NCI-H146 treated with DMSO at 0.1 percent for 48 hours (cell line): Measurements from ENCODE around the gene ZFAND4.
A peak's percentile ranks its signal among the peaks of the same experiment; 100 is the strongest.
"Not testable (repeated sequence)": the region's sequence is repeated elsewhere in the genome, so short reads cannot be mapped to it uniquely, and the experiment has no call there.

Experiments
- DNase-seq: peaks from one replicate; lab custom pipeline; 2025; ENCODE audit not compliant: unreplicated experiment; lab: John Stamatoyannopoulos, UW

Gene ZFAND4

DNA sequence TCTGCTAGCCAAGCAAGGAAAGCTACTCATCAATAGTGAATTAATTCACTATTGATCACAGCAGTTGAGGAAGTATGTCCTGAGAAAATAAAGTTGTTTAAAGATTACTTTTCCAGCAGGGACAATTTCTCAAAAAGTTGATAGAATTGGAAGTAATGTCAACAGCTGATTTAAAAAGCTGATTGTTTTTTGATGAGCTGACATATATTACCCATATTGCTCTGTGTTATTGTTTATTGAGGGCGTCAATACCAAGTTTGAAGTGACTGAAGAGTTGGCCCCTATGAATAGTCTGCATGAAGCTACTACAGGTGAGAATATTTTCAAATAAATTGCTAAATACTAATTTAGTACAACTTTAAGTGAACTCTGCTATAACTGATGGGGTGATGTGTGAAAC is 28.0 kb downstream of the ZFAND4 start:
- no peak for DNase-seq

DNA sequence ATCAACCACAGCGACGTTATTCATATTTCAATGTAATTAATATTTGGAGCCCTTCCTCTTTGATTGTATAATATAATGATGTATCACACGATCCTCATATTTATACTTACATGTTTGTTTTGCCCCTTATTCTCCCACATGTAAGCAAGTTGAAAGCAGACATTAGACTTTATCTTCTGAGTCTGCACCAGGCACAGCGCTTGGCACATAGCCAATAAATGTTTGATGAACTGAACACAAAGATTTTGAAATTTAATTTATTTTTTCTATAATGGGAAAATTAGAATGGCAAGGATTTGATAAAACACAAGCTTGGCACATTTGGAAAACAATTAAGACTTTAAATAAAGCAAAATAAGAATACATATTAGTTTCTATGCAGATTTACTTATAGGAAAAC is 31.6 kb downstream of the ZFAND4 start:
- DNase-seq: no peak

DNA sequence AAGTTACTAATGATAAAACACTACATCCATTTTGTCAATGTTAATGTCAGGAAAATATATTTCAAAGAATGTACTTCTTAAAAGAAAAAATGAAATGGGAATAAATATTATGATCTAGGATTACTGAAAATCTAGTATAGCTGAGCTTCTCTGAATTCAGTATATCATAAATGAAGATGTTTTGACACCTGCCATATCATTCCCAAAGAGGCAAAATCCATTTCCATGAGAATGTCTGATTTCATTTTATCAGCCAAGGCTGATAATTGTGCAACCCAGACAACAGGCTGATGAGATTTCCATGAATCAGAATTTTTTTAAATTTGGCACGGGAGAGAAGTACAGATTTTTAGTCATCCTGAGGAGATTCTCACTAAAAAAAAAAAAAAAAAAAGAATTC is 32.5 kb downstream of the ZFAND4 start:
- DNase-seq: no peak

DNA sequence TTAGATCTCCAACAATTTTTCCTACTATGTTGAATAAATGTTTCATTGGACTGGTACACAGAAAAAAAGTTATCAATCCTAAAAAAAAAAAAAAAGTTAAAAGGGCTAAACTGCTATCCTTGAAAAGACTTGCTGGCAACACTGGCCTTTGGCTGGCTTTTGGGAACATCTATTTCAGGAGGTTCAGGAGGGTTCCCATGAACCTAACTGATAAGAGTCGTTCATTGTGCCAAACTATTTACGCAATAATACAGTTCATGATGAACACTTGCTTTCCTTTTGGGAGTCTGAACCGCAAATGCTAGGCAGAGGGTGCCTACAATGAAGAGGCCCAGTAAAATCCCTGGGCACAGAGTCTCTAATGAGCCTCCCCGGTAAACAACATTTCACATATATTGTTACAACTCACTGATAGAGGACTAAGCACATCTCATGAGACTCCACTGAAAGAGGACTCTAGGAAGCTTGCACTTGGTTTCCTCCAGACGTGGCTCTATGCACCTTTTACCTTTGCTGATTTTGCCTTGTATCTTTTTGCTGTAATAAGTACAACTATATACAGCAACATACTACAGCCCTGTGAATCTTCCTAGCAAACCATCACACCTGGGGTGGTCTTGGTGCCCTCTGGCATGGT is 45.0 kb downstream of the ZFAND4 start:
- DNase-seq: no peak

DNA sequence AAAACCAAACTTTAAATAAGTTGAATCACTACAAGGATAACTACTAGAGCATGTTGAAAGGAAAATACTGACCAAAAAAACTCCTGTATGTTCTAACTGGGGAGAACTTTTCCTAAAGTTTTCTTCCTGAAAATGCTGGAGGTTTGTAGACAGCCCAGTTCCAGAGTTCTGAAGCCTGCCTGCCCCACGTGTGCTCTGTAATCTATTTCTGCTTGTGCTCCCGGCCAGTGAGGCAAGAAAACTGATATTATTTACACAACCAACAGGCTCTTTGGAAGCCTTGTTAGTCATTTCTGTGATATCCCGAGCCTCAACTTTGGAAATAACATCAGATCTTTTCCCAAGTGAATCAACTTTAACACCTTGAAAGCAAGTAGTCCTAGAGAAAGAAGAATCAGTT is 46.7 kb downstream of the ZFAND4 start:
- DNase-seq: no peak

DNA sequence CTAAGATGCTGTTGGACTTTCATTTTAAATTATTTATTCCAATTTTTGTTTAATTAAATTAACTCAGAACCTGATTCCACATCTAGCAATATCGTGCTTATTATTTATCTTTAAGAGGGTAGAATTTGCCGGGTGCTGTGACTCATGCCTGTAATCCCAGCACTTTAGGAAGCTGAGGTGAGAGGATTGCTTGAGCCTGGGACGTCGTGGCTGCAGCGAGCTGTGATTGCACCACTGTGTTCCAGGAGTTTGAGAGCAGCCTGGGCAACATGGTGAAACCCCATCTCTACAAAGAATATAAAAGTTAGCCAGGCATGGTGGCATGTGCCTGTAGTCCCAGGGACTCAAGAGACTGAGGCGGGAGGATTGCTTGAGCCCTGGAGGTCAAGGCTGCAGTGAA is 47.8 kb downstream of the ZFAND4 start:
- DNase-seq: no peak

DNA sequence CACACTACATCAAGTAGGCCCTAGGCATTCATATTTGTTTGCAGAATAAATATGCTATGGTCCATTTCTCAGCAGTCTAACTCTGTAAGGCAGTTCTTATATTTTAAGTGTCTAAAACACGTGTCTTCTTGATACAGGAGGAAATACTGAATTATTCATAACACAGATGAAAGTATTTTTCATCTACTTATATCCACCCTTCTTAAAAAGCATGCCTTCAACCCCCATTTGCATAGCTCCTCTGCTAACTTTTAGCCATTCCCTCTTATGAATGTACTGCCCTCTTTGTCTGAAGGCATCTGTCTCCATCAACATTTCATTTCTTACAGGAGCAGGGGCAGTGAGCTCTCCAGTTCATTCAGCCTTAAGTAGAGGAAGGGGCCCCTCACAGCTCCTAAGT is 57.7 kb downstream of the ZFAND4 start:
- DNase-seq: no peak

DNA sequence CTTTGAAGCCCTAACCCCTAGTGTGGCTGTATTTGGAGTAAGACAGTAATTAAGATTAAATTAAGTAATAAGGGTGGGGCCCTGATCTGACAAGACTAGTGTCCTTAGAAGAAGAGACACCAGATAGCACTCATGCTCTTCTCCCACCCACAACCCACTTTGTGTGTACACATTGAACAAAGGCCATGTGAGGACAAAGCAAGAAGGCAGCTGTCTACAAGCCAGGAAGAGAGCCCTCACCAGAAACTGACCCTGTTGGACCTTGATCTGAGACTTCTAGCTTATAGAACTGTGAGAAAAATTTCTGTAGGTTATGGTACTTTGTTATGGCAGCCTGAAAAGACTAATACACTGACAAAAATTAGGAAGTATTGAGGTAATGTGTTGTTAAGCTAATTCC is 59.8 kb downstream of the ZFAND4 start:
- DNase-seq: no peak

DNA sequence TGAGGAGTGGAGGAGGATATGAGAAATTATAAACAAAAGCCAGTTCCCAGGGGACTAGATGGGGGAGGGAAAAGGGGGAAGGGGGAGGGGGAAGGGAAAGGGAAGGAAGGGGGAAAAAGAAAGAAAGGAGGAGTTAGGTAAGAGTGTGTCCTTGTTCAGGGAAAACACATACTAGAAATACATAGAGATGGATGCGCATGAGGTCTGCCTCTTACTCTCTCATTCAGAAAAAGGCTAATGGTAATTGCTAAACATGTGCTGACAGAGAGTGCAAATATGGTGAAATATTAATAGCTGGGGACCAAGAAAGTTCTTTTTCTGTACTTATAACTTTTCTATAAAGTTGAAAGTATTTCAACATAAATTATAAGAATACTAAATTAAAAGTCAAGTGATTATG is 64.5 kb downstream of the ZFAND4 start:
- no peak for DNase-seq

DNA sequence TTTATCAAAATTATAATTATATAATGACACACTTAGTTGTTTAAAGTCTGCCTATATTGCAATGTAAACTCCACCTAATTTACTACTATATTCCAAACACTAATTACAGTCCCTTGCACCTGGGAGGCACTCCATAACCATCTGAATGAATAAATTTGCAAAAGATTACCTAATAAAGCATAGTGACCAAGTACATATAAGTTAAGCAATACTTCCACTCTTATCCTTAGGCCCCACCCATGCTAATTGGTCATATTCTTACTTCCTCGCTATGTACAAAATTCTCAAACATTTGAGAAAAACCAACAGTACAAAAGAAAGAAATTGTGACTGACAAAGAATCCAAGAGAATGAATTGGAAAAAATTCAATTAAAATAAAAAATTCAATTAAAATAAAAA is 65.3 kb downstream of the ZFAND4 start:
- DNase-seq: no peak

DNA sequence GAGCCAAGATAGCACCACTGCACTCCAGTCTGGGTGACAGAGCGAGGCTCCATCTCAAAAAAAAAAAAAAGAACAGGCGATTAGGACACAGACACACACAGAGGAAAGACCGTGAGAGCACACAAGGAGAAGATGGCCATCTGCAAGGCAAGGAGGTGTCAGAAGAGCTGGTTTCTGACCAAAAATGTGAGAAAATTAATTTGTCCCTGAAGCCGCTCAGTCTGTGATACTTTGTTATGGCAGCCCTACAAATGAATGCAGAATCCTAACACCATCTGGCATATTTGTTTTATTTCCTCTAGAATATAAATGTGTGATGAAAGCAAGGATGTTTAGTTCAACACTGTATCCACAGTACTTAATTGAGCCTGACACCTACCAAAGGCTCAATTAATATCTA is 69.7 kb downstream of the ZFAND4 start:
- no peak for DNase-seq

DNA sequence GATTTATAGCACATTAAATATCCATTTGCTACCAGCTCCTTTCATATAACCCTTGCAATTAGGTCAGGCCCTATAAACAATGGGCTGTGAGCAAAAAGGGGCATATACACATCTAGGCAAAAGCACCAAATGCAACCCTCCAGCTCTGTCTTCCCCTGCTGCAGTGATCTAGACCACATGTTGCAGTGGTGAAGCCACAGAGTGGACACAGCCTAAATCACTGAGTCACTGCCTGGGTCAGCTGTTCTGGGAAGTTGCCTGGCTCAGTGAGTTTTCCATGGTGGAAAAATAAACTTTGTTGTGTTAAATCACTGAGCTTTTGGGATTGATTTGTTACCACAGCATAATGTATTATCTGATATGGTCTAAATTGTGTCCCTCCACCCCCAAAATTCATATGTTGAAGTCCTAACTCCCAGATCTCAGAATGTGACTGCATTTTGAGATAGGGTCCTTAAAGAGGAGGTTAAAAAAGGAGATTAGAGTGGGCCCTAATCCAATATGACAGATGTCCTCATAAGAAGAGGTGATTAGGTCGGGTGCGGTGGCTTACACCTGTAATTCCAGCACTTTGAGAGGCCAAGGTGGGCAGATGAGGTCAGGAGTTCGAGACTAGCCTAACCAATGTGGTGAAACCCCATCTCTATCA is 70.4 kb downstream of the ZFAND4 start:
- DNase-seq: no peak

DNA sequence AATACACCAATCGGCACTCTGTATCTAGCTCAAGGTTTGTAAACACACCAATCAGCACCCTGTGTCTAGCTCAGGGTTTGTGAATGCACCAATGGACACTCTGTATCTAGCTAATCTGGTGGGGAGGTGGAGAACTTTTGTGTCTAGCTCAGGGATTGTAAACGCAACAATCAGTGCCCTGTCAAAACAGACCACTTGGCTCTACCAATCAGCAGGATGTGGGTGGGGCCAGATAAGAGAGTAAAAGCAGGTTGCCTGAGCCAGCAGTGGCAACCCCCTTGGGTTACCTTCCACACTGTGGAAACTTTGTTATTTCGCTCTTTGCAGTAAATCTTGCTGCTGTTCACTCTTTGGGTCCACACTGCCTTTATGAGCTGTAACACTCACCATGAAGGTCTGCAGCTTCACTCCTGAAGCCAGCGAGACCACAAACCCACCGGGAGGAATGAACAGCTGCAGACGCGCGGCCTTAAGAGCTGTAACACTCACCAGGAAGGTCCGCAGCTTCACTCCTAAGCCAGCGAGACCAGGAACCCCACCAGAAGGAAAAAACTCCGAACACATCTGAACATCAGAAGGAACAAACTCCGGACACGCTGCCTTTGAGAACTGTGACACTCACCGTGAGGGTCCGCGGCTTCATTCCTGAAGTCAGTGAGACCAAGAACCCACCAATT is 71.2 kb downstream of the ZFAND4 start:
- DNase-seq: not testable (repeated sequence)

DNA sequence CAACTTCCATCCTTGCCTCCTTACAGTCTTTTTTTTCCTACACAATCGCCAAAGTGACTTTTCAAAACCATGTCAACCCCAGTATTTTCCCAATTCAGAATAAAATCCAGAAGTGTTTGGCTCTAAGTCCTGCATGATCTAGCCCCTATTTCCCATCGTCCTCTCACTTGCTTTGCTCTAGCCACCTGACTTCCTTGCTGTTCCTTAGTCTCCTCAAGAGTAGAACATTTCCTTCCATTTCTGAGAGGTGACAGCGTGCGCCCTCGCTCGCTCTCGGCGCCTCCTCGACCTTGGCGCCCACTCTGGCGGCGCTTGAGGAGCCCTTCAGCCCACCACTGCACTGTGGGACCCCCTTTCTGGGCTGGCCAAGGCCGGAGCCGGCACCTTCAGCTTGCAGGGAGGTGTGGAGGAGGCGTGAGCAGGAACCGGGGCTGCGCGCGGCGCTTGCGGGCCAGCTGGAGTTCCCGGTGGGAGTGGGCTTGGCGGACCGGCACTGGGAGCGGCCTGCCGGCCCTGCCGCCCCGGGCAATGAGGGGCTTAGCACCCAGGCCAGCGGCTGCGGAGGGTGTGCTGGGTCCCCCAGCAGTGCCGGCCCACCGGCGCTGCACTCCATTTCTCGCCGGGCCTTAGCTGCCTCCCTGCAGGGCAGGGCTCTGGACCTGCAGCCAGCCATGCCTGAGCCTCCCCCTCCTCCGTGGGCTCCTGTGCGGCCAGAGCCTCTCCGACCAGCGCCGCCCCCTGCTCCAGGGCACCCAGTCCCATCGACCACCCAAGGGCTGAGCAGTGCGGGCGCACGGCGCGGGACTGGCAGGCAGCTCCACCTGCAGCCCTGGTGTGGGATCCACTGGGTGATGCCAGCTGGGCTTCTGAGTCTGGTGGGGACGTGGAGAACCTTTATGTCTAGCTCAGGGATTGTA is 72.0 kb downstream of the ZFAND4 start:
- not testable (repeated sequence) for DNase-seq

DNA sequence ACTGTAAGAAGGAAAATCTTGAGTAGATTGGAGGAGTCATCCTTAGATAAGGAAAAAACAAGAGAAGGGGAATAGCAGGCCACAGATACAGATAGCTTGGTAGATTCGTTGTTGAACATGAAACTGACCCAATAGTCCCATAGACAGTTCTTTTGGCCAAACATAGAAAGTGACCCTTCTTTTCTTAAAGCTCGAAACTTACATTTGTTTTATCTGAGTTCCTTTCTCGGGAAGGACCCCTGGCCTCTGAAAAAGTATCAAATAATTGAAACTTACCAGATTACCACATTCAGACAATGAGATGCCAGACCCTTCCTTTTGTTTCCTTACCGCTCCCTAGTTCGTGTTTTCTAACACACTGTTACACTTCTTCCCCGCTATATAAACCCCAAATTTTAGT is 72.9 kb downstream of the ZFAND4 start:
- DNase-seq: no peak

DNA sequence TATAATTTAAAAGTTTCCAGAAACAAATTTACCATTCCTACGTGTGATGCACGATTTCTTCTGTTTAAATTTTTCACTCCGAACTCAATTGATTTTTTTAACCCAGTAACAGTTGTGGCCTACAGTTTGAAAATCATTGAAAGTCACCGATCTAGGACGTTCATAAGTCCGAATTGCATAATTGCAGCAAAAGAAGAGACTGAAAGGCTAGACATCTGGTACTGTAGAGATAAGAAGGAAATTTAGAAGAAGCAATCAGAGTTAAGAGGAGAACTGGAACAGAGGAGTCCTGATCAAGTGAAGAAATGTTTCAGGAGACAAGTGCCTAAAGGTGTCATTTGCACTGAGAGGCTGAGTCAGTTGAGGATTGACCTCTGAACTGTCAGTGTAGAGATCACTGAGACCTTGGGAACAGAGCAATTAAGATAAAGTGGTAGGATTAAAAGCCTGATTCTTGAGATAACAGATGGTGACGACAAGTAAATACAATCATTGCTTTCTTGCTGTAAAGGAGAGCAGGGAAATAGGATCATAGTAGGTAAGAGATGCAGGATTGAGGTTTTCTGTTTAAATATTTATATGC is 73.5 kb downstream of the ZFAND4 start:
- DNase-seq: no peak

DNA sequence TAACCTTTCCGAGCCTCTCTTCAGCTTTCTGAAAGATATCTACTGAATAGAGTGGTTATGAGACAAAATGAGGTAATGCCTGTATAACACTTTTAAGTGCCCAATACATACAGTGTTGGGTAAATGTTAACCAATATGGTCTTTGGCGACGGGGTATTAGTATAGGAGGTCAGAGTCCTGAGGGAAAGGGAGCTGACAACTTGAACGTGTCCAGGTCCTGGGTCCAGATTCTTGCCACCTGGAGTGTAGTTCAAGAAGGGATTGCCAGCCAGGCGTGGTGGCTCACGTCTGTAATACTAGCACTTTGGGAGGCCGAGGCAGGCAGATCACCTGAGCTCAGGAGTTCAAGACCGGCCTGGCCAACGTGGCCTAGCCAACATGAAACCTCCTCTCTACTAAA is 76.0 kb downstream of the ZFAND4 start:
- DNase-seq: no peak

DNA sequence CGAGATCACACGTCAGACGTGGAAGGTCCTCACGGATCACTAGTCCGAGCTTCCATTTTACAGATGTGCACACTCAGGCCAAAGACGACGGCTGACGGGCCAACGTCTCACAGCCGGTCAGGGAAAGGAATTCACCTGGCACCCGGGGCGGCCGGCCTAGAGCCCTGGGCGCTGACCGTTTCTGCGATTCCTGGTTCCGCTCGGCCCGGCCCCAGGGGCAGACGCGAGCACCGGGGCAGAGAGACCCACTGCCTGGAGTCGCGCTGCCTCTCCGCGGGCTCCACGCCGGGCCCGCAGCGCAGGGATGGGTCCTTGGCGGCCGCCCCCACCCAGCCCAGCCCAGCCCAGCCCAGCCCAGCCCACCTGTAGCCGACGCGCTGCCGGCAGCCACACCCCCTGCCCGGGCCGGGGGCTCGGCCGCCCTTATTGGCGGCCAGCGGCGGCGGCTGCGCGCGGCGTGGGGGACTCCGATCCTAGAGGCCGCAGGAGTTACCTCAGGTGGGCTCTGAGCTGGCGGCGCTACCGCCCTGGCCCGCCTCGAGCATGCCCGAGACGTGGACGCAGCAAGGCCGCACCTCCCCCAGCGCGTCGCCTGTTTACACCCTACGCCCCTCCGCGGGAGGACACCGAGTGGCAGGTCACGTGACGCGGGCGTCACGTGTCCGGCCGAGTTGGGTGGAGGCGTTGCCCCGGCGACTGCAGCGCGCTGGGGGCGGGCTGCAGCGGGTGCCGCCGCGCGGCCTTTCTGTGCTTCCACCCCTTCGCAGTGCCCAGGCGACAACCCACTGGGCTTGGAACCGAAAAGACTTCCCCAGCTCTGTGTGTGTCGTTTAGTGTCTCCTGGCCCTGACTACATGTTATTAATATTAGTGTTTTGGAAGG is 78.1 kb downstream of the ZFAND4 start:
- peak; percentile 73 for DNase-seq

DNA sequence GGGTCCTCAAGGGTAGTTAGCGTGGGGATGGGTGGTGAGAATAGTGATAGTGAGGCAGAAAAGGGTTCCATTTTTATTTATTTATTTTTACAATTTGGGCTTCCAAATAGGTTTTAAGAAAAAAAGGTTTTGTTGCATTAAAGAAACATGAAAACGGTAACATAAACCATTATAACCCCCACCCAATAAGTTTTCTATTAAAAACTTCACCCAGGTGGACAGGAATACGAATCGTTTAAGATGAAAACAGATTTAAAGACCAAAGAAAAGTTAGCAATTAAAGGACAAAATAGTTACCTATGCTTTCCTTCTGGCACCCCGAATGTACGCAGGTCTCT is 78.7 kb downstream of the ZFAND4 start:
- DNase-seq: no peak

DNA sequence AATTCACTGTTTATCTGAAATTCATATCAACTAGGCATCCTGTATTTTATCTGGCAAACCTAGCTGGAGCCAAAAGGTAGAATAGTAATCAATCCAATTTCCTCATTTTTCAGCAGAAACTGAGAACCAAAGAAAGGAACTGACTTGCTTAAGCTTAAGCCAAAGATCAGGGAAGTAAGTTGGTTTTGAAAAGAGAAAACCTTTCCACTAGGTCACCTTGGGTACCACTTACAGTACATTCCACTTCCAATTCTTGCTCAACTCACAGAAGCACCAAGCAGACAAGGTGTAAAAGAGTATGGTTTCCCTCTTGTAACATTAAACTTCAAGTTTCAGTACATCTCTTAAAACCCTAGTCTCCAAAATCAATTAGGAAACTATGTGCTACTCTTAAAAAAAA is 79.6 kb downstream of the ZFAND4 start:
- DNase-seq: no peak
